CD4-positive, alpha-beta T cell treated with Interleukin-21 for 1 hour (primary cell): ENCODE data around the gene ZEB2.

Experiments
- DNase-seq: peaks from one replicate; pipeline ENCODE4 v3.0.0-alpha.2; 2020

ZEB2 gene

DNA sequence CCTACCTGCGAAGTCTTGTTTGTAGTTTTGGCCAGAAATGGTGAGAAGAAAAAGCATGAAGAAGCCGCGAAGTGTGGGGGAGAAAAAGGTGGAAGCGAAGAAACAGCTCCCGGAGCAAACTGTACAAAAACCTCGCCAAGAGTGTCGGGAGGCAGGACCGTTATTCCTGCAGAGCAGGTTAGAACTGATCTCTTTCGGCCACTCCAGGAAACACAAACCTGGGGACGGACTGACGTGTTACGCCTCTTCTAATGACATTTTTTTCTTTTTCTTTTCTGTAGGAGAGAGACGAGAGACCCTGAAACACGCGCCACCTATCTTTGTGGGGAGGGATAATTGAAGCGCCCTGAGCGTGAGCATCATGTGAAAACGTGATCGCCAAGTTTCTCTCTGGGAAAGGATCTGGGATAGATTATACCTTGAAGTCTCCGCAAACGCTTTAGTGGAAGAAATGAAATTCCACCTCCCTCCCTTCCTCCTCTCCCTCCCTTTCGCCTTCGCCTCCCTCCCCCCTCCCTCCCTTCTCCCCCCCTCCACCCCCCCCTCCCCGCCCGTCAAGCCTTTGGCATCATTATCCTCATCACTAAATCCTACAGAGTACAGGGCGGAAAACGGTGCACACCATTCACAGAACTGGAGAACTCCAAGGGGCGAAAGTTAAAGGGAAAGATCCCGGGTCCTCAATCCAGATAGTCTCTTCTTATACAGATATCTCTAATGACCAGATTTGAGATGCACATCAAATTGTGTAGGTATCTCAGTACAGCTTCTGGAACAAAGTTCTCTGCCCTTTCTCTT, at the start of gene ZEB2:
ZEB2 (minus strand) TSS at position 186 of the 798 bp plus-strand sequence. CDS start 2,769 bp downstream, outside the sequence.
- DNase-seq = peak; percentile 62

DNA sequence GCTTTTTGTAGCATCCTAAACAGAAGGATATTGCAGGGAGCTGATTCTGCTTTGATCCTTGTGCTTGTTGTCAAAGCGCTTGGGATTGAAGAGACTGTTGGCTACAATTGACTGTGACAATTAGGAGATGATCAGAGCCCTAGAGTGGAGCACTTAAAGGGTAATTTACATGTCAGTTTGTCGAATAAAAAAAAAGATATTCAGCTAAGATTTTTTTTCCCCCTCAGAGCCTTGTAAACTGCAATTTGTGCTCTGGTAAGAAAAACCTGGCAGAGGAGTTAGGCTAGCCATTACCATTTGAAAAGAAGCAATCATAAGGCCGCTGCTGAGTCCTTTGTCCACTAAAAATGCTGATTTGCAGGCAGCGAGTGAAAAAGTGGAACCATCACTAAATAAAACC, 47.8 kb upstream of the ZEB2 start:
- no peak for DNase-seq

DNA sequence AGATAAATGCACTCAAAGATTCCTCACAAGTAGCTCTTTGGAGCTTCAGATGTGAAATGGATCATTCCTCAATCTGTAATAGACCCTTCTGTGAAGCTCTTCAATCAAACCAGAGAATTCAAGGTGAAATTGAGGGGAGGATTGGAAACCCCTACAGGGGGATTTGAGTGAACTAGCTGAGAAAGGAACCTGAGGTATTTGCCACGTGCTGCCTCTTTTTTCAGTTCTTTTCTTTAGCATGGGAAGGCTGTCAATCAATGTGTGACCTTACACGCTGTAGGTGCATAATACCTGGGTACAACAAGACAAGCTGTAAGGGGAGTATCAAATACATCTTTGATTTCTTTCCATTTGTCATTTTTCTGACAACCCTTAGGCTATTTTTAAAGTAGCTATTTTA, 46.5 kb upstream of the ZEB2 start:
- no peak for DNase-seq

DNA sequence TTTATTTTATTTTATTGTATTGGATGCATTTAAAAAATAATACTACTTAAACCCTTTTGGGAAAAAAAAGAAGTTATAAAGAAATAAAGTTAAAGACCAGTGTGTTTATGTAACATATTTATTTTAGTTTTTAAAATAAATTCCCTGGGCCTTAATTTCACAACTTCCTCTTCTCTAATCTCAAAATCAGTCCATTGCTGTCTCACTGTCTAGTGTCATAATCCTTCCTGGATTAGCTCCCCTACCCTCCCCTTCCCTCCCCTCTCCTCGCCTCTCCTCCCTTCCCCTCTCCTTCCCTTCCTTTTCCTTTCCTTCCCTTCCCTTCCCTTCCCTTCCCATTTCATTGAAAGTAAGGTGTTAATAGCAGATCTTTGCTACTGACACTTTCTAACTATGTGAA, 40.3 kb upstream of the ZEB2 start:
- no peak for DNase-seq

DNA sequence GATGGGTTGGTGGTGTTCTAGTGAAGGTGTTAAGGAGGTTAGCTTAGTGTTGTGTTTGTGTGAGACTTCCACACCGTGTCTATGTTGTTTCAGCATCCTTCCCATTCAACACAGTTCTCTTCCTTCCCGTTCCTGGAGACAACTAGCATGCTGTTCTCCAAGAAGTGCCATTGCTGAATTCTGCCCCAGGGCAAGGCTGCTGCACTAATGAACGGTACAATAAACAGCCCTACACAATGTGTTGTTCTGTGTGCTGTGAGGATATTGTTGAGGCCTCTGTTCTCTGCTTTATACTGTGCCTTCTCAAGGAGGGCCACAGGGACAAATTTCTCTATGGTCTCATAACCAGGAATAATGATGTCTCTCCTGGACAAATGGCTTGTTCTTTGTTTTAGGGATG, 39.8 kb upstream of the ZEB2 start:
- DNase-seq = no peak

DNA sequence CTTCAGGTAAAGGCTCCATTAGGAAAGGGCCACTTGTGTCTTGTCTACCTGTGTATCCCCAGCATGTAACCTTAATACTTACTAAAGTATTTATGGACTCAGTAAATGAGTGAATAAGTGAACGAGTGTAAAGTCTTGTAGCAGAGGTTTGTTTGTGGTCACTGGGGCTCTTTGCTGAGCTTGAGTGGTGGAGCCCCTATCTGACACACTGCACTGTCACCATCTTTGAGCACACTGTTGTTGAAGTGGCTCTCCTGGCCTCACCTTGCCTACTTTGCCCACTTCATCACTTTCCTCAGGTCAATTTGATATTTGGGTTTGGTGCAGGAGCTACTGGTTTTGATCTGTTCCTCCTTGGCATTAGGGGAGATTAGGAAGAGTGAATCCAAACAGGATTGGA, 39.3 kb upstream of the ZEB2 start:
- DNase-seq = no peak

DNA sequence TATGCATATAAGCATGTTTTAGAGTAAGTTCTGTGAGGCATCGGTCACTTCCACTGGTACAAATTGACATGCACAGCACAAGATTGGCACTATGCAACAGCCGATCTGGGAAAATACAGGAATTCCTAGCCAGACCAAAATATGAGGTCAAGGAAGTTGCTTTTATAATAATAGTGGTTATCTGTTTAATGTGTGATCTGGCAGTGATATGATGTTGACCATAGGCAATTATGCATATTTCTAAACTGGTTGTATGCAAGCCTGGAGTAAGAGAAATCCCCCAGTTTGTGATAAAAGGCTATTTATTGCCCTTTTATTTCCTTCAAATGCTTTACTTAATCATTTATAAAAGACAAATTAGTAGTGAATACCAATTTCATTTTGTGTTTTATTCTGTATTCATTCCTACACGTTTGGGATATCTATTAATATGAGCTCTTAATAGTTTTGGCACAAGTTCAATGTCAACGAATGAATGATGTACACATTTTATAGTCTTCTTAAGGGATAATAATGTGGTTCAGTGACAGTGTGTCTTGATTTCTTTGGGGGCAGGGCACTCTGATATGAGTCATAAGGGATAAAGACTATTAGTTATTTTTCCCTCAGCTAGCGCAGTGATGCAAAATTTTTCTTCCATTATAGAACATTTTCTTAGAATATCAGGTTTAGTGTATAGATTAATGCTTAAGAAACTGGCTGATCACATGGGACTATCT, 34.7 kb upstream of the ZEB2 start:
- DNase-seq = no peak

DNA sequence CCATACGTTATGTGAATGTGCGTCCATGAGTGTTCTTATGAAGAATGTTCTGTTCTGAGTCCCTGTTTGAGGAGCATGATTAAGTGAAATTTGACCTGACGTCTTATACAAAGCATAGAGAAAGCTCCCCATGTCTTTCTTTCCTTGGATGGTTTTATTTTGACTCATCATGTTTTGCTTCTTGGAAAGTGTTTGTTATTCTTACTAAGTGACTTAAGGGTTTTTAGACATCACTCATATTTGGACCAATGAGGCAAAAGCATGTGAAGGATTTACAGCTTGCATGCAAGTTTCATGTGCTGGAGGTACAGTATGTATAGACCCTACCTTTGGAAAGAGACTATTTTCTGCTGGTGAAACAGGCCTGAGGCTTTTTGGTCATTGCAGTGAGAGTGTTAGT, 33.5 kb upstream of the ZEB2 start:
- DNase-seq = no peak

DNA sequence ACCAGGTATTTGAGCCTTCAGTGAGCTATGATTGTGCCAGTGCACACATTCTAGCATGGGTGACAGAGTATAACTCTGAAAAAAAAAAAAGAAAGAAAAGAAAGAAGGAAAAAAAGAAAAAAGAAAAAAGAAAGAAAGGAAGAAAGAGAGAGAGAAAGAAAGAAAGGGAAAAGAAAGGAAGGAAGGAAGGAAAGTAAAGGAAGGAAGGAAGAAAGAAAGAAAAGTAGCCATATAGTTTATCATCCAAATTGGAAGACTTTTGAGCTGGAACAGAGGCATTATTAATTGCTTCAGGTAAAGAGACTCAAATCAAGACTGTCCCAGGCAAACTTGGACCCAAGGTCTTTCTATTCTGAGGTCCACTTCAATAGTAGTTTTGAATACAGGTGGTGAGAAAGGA, 32.9 kb upstream of the ZEB2 start:
- no peak for DNase-seq

DNA sequence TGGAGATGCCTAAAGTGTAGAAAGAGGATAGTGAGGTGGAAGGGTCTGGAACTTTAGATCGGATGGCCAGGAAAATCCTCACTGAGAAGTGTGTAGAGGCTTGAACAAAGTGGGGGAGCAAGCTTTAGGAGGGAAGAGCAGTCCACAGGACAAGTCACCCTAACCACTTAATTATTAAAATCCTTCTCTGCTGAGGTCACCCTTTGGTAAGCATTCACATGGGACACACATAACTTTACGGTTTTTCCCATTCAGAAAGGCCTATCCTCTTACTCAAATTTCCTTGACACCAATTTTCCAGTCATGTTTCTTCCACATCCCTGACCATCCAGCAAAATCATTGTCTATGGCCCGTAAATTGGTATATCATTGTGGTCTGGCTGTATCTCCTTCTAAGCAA, 31.0 kb upstream of the ZEB2 start:
- DNase-seq = no peak

DNA sequence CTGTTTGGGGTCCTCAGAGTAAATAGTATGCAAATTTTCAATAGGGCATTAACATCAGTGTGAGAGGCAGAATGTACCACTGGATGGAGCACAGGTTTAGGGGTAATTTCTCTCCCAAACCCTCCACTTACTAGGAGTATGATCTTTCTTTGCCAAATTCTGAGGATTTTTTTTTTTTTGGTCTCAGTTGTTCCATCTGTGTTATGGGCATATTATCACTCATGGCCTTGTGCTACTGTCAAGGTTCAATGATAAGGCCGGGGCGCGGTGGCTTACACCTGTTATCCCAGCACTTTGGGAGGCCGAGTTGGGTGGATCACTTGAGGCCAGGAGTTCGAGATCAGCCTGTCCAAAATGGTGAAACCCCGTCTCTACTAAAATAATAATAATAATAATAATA, 30.2 kb upstream of the ZEB2 start:
- DNase-seq = no peak

DNA sequence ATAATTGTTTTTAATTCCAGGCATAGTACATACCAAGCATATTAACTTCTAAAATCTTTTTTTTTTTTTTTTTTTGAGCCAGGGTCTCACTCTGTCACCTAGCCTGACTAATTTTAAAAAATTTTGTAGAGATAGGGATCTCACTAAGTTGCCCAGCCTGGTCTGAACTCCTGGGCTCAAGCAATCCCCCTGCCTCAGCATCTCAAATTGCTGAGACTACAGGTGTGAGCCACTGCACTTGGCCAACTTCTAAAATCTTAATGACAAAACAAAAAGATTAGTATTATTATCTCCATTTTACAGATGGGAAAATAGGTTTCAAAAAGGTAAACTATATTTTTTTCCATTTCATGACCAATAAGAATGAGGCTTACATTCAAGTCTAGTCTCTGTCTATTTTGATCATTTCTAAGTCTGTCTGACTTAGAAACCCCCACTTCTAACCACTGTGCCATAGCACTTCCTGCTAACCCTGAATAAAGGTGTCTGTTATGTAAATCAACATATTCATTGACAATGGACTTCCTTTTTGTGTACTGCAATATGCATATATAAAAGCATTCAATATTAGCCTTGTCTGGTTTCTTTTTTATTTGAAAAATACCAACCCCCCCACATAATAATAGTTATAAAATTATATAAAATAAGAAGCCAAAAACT, 28.7 kb upstream of the ZEB2 start:
- peak; percentile 53 for DNase-seq

DNA sequence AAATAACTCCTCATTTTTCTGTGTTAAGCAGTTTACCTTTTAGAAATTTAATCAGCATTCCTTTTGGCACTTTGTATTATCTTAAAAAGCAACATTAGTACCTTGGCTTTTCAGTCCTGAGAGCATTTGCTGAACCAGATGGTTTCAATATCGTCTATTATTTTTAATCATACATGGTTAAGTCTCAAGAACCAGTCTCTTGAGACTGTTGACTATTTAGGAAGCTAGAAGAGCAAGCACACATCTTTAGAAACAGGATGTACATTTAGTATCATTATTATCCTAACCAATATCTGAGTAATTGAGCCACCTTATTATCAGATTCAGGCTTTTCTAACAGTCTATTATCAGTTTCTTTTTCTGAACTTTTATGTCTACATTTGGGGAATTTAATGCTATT, 28.2 kb upstream of the ZEB2 start:
- no peak for DNase-seq

DNA sequence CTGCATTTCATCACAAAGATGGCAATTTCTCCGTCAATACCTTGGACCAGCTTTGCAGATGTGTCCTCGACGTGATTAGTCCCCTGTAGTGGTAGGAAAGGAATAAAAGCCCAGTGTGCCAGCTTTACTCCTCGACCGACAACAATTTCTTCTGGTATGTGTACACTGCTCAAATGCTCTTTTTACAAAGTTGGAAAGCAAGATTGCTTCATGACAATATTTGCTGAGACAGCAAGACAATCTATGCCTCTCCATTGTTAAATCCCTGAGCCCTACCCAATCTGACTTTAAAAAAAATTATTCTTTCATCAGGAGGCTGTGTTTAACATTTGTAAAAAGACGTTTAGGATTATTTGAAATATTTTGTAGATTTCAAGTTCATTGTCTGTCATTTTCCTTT, 27.6 kb upstream of the ZEB2 start:
- no peak for DNase-seq

DNA sequence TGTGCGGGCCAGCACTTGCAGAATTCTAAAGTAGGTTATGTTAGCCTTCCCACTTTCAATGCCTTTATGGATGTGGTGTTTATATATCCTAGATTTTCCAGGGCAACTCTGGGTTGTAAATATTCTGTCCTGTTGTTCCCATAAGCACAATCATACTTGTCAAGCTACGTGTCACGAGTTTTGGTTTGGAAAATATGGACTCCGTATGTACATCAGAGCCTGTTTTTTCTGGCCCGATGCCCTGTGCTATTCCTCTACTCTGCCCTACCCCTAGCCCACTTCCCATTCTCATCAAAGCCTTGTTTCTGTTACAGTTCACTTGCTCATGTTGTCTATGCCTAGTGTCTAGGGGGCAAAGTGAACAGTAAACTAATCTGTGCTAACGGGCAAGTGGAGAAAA, 27.0 kb upstream of the ZEB2 start:
- no peak for DNase-seq

DNA sequence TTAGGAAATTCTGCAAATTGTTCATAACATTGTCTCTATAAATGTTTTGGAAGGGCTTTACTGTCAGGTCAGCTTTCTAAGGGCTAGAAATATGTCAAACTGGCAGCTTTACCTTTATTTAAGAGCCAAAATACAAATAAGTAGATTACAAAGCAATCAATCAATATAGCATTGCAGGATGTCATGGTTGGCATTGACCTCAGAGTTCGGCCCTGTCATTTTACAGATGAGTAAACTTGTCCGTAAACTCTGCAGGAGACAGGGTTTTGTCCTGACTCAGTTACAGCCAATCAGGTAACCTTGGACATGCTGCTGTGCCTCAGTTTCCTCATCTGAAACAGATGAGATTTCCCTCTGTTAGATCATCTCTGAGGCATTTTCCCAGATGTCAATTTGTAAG, 25.9 kb upstream of the ZEB2 start:
- DNase-seq = no peak

DNA sequence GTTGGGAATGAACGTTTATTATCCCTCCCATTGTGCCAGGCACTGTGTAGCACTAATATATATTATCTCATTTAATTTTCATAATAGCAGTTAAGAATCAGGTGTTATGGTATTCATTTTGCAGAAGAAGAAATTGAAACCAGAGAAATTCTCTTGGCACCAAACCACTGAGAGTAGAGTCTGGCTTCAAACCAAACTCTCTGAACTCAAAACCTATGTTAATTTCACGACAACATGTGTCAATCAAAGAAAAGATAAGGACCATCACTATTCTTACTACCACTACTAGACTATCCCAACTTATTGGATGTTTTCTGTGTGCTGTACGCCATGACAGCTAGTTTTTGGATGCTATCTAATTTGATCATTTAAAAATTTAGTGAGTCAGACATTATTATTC, 24.1 kb upstream of the ZEB2 start:
- no peak for DNase-seq

DNA sequence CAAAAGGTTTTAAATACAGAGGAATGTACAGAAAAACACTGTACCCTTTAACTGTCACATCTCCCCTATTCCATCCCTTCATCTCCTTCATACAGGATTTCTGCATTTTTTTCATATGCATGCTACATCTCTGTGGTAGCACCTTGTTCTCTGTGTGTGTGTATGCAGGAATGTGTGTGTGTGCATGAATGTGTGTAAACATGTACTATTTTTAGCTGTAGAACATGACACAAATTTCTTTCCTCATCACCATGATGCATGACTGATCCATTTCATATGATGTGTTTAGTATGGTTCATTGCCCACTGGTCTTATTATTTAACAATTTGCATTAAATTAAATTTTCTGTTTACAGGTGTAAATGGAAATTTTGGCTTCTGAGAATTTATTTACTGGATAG, 21.5 kb upstream of the ZEB2 start:
- no peak for DNase-seq

DNA sequence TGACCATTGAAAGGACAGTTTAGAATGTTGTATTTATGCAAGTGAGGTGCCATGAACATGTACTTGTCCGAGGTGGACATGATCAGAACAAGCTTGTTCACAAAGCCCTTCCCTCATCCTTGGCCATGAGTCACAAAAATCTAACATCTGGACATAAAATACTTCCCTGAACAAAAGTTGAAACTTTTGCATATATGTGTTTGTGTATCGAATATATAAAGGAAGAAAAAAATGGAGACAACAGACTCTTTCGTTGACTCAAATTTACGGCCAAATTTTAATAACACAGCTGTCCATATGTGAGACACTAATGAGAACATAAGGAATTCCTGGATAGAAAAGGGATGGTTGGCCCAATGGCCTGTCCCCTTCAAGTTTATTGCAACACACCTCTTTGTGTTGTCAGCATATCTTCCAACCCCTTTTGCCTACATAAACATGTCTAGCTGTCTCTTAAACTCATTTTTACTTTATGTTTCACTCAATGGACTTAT, 19.4 kb upstream of the ZEB2 start:
- no peak for DNase-seq

DNA sequence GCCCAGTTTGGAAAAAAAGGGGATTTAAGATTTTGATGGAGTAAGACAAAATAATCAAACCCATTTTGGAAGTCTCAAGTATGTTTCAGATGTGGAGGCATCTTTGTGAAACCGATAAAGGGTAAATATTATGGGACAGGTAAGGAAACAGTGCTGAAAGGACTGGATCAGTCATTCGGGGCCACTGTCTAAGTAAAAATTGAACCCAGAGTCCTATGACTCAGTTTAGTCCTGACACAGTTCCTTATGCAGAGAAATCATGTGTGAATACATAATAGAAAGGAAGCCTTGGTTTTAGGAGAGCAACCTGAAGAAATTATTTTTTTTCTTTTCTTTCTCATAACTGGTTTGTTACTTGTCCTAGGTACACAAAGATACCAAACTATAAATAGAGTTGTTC, 15.4 kb upstream of the ZEB2 start:
- no peak for DNase-seq

DNA sequence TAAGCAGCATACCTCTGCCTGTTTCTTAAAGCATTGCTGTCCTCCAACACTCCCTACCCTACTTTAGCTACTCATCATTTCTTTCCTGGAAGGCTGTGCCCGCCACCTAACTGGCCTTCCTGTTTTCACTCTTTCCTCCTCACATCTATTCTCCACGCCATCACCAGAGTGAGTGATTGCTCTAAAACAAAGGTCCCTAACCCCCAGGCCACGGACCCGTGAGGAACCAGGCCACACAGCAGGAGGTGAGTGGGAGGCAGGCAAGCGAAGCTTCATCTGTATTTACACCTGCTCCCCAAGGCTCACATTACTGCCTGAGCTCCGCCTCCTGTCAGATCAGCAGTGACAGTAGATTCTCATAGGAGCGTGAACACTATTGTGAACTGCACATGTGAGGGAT, 13.3 kb upstream of the ZEB2 start:
- DNase-seq = no peak

DNA sequence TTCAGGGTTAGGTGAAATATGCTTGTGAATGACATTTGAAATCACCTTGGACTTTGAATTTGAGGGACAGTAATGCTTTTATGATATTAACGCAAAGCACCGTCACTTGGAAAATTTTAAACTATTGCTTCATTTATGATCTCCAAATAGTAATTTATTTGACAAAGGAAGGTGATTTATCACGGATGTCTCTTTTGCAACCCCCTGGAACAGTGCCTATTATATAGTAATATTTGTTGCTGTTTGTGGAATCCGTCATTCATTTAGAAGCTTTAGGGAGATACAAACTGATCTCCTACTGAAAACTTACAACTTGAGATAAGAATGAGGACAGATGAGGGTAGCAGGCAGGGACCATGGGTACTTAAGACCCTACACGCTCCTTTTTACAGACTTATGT, 10.7 kb upstream of the ZEB2 start:
- DNase-seq = no peak

DNA sequence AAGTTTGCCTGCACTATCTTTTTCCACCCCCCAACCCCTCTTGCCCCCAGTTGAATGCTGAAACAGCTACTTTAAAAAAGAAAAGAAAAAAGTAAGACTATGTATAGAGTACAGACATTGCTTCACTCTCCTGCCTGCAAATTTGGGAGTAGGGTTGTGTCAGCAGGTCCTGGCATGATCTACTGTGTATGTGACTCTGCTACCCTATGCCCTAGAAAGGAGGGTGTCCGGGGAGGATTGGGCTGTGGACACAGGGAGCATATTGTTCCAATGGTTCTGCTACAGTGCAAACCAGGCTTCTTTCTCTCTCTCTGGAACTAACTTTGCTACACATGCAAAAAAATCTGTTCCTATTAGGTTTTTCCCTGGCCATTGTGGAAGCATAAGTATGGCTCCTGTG, 9.9 kb upstream of the ZEB2 start:
- no peak for DNase-seq

DNA sequence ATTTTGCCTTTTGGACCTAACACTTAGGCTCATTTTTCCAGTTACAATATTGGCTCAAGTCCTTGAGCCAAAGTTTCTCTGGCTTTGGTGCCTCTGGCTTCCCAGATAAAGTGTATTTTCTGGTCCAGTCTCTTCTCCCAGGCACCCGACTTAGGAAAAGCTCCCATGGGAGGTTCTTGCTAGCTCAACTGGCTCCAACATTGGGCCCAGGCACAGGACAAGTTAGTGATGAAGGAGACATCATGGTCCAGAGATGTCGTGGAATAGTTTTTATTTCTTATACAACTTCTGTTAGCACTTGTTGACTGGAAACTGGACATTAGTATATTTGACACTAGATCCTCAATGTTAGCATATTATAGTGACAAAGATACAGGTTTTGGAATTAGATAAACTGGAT, 8.2 kb upstream of the ZEB2 start:
- no peak for DNase-seq
